ENCODE data around the gene ATP6V1A. TPM values are rescaled to one million over a fixed set of nuclear protein-coding genes. Genes with fewer than 3 reads are reported as not detected.

ATP6V1A gene
- total RNA-seq, 1 donor: 81.0 TPM

DNA sequence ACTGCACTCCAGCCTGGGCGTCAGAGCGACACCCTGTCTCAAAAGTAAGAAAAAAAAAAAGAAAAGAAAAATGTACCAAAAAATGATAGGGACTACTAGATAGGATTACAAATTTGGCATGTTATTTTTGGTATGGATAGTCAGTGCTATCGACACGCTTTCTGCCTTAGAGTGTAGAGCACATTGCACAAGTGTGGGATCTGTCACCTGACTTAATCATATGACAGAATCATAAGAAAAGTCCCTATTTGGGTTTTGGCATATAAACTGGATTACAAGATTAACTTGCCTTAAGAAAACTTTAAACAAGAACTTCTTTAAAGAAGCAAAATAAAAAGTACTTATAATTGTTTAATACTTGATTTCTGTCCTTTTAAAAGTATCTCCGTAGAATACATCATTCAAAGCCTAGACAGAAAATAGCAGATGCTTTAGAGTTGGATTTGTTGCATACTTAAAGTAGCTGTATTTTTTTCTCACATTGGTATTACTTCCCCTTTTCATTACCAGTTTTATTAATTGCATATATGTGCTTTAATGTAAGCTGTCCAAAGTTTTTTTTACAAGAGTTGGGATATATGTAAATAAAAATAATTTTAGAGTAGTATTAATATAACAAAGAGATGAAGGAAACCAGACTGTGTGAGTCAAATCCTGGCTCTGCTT, 7.8 kb downstream of the ATP6V1A start:
- TF ChIP-seq, protein P1, sequence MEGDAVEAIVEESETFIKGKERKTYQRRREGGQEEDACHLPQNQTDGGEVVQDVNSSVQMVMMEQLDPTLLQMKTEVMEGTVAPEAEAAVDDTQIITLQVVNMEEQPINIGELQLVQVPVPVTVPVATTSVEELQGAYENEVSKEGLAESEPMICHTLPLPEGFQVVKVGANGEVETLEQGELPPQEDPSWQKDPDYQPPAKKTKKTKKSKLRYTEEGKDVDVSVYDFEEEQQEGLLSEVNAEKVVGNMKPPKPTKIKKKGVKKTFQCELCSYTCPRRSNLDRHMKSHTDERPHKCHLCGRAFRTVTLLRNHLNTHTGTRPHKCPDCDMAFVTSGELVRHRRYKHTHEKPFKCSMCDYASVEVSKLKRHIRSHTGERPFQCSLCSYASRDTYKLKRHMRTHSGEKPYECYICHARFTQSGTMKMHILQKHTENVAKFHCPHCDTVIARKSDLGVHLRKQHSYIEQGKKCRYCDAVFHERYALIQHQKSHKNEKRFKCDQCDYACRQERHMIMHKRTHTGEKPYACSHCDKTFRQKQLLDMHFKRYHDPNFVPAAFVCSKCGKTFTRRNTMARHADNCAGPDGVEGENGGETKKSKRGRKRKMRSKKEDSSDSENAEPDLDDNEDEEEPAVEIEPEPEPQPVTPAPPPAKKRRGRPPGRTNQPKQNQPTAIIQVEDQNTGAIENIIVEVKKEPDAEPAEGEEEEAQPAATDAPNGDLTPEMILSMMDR (IDR thresholded peaks at IDR 0.05; ENCODE audit: insufficient read depth, low read length): no peak
- no peak for DNase-seq (ENCODE audit: low read depth)
- no peak overlapping the region for H3K4me3 ChIP-seq (ENCODE audit: low read depth, low read length)

DNA sequence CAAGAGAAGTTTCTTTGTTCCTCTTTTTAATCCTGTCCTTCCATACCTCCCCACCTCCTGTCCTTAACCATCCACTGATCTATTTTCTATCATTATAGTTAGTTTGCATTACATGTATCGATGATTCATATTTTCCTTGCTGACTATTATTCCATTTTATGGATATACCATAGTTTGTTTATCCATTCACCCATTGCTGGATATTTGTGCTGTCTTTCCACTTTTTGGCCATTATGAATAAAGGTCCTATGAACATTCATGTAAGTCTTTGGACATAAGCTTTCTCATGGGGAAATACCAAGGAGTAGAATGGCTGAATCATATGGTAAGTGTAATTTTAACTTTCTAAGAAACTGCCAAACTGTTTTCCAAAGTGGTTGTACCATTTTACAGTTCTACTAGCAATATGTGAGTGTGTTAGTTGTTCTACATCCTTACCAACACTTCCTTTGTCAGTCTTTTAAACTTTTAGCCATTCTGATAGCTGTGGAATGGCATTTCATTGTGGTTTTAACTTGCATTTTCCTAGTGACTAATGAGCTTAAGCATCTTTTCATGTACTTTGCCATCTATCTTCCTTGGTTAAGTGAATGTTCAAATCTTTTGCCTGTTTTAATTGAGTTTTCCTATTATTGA, 11.7 kb downstream of the ATP6V1A start:
- TF ChIP-seq, protein P1 (IDR thresholded peaks at IDR 0.05; ENCODE audit: insufficient read depth, low read length): no peak

DNA sequence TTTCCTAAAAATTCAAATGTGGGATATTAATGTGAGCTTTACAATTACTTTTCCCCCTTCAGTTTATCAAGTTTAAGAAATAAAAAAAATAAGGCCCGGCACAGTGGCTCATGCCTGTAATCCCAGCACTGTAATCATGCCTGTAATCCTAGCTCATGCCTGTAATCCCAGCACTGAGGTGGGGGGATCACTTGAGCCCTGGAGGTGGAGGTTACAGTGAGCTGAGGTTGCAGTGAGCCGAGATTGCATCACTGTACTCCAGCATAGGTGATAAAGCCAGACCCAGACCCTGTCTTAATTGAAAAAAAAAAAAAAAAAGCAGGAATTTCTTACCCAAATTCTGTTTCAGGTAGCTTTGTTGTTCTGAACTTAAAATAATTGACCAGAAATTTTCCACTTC, 17.9 kb downstream of the ATP6V1A start:
- DNase-seq (ENCODE audit: low read depth): no peak
- TF ChIP-seq, protein P1 (IDR thresholded peaks at IDR 0.05; ENCODE audit: insufficient read depth, low read length): no peak
- H3K4me3 ChIP-seq (ENCODE audit: low read depth, low read length): no peak overlapping the region

More for the DNA sequence above, 11.7 kb downstream of the ATP6V1A start:
- H3K4me3 ChIP-seq (ENCODE audit: low read depth, low read length): no peak overlapping the region
- DNase-seq (ENCODE audit: low read depth): peak; percentile 52

DNA sequence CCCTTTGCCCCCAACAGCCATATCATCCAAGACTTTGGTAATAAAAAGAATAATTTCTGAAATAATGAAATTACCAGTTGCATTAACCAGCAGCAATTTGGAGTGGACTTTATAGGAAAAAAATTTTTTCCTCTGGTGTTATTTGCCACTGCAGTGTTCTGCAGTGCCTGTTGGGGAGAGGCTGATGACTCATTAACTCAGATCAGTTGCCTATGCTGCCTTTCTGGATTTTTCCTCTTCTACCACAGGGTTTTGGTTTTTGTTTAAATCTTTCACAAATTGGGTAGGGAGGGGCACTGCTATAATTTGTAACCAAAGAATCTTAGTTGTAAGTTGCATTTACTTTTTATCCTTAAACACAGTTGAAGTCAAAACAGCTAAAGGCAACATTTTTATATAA, 22.7 kb downstream of the ATP6V1A start:
- DNase-seq (ENCODE audit: low read depth): peak; percentile 65
- TF ChIP-seq, protein P1 (IDR thresholded peaks at IDR 0.05; ENCODE audit: insufficient read depth, low read length): peak; percentile 45
- H3K4me3 ChIP-seq (ENCODE audit: low read depth, low read length): no peak overlapping the region

DNA sequence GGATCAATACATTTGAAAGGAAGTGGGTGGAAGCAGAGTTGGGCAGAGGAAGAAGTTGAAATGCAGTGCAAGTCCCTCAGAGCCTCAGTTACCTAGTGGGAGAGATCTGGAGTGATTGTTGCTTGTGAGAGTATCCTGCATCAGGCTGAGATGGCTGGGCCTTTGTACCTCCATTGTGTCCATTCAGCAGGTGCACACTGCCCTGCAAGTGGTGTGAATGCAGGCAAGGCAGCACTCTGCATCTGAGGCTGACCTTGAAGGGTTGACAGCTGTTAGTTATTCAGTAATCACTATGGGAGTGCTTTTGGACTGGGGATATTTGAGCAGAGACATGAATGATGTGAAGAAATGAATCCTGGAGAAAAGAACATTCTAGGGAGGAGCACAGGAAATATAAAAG, 25.2 kb downstream of the ATP6V1A start:
- H3K4me3 ChIP-seq (ENCODE audit: low read depth, low read length): no peak overlapping the region
- TF ChIP-seq, protein P1 (IDR thresholded peaks at IDR 0.05; ENCODE audit: insufficient read depth, low read length): no peak
- DNase-seq (ENCODE audit: low read depth): no peak

DNA sequence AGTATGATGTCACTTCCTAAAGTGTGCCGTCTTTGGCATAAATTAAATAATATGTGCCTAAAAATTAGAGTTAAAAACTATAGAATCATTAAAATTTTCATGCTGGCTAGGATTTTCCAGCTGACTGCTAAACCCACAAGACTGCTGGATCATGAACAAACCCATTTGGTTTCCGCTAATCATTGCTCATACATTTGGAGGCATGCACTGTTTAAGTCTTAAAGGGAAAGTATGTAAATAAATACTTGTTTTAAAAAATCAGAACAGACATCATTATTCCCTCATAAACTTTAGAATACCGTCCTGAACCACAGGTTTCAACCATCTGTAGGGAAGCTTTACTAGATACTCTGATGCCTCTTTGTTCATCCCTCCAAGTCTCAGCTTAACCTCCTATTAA, 26.5 kb downstream of the ATP6V1A start:
- H3K4me3 ChIP-seq (ENCODE audit: low read depth, low read length): no peak overlapping the region
- DNase-seq (ENCODE audit: low read depth): peak; percentile 71
- TF ChIP-seq, protein P1 (IDR thresholded peaks at IDR 0.05; ENCODE audit: insufficient read depth, low read length): no peak

Measured in fibroblast of the aortic adventitia (primary cell).